Measurements from ENCODE around the gene WDR38. TPM values are rescaled to one million over a fixed set of nuclear protein-coding genes. Genes with fewer than 3 reads are reported as not detected.

The WDR38 gene
- polyA plus RNA-seq, 1 donor (not counting 4 experiments of a cell fraction or from before 2014, with no cell fraction given) = not detected

DNA sequence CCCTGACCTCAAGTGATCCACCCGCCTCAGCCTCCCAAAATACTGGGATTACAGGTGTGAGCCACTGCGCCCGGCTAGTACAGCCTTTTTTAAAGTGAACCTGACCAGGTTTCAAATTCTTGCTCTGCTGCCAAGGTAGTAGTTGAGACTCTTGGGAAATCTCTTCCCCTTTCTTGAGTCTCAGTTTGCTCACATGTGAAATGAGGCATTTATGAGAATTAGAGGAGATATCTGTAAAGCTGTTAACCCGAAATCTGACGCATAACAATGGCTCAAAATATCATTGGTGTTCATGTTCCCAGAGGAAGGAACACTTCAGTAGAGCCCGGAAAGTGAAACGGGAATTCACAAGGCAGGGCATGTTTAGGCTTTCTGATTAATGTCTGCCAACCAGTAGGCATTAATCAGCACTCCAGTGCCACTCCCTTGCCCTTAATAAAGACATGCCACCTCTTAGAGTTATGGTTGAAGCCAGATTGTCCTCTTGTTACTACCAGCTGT, 10.2 kb downstream of the WDR38 start:
- no peaks in the 10 kb centered on the region for H3K27me3 ChIP-seq (ENCODE audit: control insufficient read depth, extremely low read depth, insufficient read depth, low read length)
- FAIRE-seq = peak; percentile 81
- H3K9me1 ChIP-seq (ENCODE audit: control insufficient read depth, extremely low read depth, insufficient read depth, low read length) = no peaks in the 10 kb centered on the region
- dilution Hi-C loops (cut with MboI; ENCODE audit: extremely low pct_ligation_motif_present, low sequenced_read_pairs) = no loop called here
- peak overlapping the region; percentile 91 for H3K27ac ChIP-seq (ENCODE audit: control insufficient read depth, insufficient read depth, low read length)
- no peaks in the 10 kb centered on the region for H3K9me3 ChIP-seq (ENCODE audit: control insufficient read depth, low read depth, low read length)
- peak overlapping the region in 2 of 3 experiments; percentile 41 to 92 for H3K4me3 ChIP-seq (ENCODE audit: control insufficient read depth in 2 of 3, extremely low read depth in 1 of 3, insufficient read depth in 2 of 3, low read depth in 1 of 3, low read length in 3 of 3)
- peaks cover 35% of the 10 kb centered on the region for H3K4me1 ChIP-seq (ENCODE audit: control insufficient read depth, extremely low read depth, insufficient read depth, low read length)
- peak overlapping the region; percentile 97 for H3K4me2 ChIP-seq (ENCODE audit: control insufficient read depth, extremely low read depth, insufficient read depth, low read depth, low read length)
- peak; percentile 59 for DNase-seq (ENCODE audit: low read depth, low spot score)
- H3K79me2 ChIP-seq (ENCODE audit: control insufficient read depth, insufficient read depth, low read length) = peaks cover 44% of the 10 kb centered on the region
- H3K9ac ChIP-seq (ENCODE audit: control insufficient read depth, extremely low read depth, insufficient read depth, low read length) = peak overlapping the region; percentile 96
- peaks cover 20 to 30% of the 10 kb centered on the region in 2 experiments for H3K36me3 ChIP-seq (ENCODE audit: control insufficient read depth in 2 of 2, extremely low read depth in 1 of 2, insufficient read depth in 2 of 2, low read length in 2 of 2)
- H4K20me1 ChIP-seq (ENCODE audit: control insufficient read depth, extremely low read depth, insufficient read depth, low read length) = peaks cover 22% of the 10 kb centered on the region
- peak overlapping the region; percentile 55 for H2AFZ ChIP-seq (ENCODE audit: control insufficient read depth, low read length)
- TF ChIP-seq, protein P1, sequence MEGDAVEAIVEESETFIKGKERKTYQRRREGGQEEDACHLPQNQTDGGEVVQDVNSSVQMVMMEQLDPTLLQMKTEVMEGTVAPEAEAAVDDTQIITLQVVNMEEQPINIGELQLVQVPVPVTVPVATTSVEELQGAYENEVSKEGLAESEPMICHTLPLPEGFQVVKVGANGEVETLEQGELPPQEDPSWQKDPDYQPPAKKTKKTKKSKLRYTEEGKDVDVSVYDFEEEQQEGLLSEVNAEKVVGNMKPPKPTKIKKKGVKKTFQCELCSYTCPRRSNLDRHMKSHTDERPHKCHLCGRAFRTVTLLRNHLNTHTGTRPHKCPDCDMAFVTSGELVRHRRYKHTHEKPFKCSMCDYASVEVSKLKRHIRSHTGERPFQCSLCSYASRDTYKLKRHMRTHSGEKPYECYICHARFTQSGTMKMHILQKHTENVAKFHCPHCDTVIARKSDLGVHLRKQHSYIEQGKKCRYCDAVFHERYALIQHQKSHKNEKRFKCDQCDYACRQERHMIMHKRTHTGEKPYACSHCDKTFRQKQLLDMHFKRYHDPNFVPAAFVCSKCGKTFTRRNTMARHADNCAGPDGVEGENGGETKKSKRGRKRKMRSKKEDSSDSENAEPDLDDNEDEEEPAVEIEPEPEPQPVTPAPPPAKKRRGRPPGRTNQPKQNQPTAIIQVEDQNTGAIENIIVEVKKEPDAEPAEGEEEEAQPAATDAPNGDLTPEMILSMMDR (optimal IDR thresholded peaks at IDR 0.05 in 1 of 3, IDR thresholded peaks at IDR 0.05 in 1 of 3, conservative IDR thresholded peaks at IDR 0.05 in 1 of 3; ENCODE audit: extremely low read depth in 1 of 3, insufficient read depth in 2 of 3, low read length in 3 of 3) = no peak
- TF ChIP-seq EZH2 (IDR thresholded peaks at IDR 0.05; ENCODE audit: low read length) = no peak

DNA sequence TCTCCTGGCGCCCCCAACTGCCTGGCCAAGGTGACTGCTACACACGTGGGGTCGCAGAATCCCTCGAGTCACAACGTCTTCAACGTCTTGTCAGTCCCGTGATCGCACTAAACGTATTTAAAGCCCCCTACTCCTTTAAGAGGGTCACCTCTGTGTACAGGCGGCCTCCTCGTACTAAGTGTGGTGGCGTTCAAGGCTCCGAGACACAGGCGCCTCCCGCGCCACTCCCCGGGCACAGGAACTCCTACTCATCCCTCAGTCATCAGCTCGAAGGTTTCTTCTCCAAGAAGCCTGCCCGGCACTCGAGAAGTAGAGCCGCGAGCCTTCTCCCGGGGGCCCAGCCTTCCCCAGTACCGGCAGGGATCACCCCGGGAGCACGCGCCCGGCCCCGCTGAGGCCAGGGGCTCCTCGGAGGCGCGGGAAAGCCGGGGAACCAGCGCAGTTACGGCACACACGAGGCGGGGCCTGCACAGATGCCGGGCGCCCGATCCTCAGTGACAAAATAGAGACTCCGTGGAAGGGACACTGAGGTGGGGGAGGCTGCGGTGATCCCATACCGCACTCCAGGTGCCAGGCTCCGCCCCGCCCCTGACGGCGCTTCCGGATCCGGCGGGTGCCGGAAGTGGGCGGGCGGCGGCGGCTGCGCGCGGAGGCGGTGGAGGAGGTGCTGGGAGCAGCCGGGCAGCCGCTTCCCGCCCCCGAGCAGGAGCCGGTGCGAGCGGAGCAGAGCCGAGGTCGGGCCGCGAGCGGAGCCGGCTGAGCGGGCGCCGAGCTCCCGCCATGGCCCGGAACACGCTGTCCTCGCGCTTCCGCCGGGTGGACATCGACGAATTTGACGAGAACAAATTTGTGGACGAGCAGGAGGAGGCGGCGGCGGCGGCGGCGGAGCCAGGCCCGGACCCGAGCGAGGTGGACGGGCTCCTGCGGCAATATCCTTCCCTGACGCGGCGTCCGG, 15.5 kb downstream of the WDR38 start:
- Histone ChIP-seq H3K4me2 (ENCODE audit: control insufficient read depth, extremely low read depth, insufficient read depth, low read depth, low read length) (peak overlapping the region; percentile 98), H3K9me1 (ENCODE audit: control insufficient read depth, extremely low read depth, insufficient read depth, low read length) (peaks cover 2% of the 10 kb centered on the region), H3K79me2 (ENCODE audit: control insufficient read depth, insufficient read depth, low read length) (peaks cover 56% of the 10 kb centered on the region), H3K36me3 (ENCODE audit: control insufficient read depth in 2 of 2, extremely low read depth in 1 of 2, insufficient read depth in 2 of 2, low read length in 2 of 2) (peaks cover 9 to 24% of the 10 kb centered on the region in 2 experiments), H2AFZ (ENCODE audit: control insufficient read depth, low read length) (peak overlapping the region; percentile 51), H3K9ac (ENCODE audit: control insufficient read depth, extremely low read depth, insufficient read depth, low read length) (peak overlapping the region; percentile 97), H3K4me3 (ENCODE audit: control insufficient read depth in 2 of 3, extremely low read depth in 1 of 3, insufficient read depth in 2 of 3, low read depth in 1 of 3, low read length in 3 of 3) (peak overlapping the region; percentile 78 to 98 (median 96)), H3K9me3 (ENCODE audit: control insufficient read depth, low read depth, low read length) (no peaks in the 10 kb centered on the region), H3K27ac (ENCODE audit: control insufficient read depth, insufficient read depth, low read length) (peak overlapping the region; percentile 94), H3K4me1 (ENCODE audit: control insufficient read depth, extremely low read depth, insufficient read depth, low read length) (peaks cover 43% of the 10 kb centered on the region), H3K27me3 (ENCODE audit: control insufficient read depth, extremely low read depth, insufficient read depth, low read length) (no peaks in the 10 kb centered on the region), H4K20me1 (ENCODE audit: control insufficient read depth, extremely low read depth, insufficient read depth, low read length) (peaks cover 8% of the 10 kb centered on the region)
- dilution Hi-C loops (cut with MboI; ENCODE audit: extremely low pct_ligation_motif_present, low sequenced_read_pairs) = no loop called here
- TF ChIP-seq, protein P1 (optimal IDR thresholded peaks at IDR 0.05 in 1 of 3, IDR thresholded peaks at IDR 0.05 in 1 of 3, conservative IDR thresholded peaks at IDR 0.05 in 1 of 3; ENCODE audit: extremely low read depth in 1 of 3, insufficient read depth in 2 of 3, low read length in 3 of 3) = peak in 1 of 3 experiments; percentile 31
- no peak for TF ChIP-seq EZH2 (IDR thresholded peaks at IDR 0.05; ENCODE audit: low read length)
- DNase-seq (ENCODE audit: low read depth, low spot score) = no peak
- FAIRE-seq = no peak

All from keratinocyte (primary cell).